Measurements from ENCODE around the gene BAX. TPM values are rescaled to one million over a fixed set of nuclear protein-coding genes. Genes with fewer than 3 reads are reported as not detected.

BAX gene
- total and polyA plus RNA-seq, 9 of the 15 experiments (the other 6 are each of a cell fraction or from before 2014, with no cell fraction given): 3.2 to 95.4 (median 44.5) TPM

DNA sequence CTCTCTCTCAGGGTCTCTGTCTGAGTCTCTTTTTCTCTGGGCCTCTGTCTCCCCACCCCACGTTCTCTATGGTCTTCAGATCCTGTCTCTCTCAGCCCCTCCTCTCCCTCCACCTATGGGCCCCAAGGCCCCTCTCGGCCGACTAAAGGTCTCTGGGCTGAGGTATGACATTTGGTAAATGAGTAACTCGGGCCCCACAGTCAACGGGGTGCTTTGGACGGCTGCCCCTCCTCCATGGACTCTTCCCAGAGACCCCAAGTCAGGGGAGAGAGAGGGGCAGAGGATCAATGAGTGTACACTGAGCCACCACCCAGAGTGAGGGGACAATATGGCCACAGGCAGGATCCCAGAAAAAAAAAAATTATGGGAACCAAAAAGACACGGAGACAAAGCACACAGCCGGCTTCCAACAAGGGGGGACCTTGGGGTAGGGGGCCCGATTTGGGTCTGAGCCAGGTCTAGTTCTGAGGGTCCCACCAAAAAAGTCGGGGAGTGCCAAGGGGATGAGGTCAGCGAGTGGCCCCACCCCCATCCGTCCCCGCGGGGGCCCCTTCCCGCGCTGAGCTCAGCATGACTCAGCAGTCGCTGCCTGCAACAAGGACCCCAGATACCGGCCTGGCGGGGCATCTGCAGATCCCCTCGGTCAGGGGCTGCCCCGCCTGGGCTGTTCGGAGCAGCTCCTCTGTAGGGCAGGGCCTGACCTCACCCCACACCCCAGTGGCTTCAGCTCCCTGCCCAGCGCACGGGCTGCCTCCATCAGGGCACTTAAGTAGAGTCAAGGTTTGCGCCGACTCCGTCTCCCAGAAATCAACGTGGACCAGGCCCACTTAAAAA is 8.9 kb downstream of the BAX start (continued):
- peak in 1 of 2 experiments; percentile 41; a peak in 1 of 4 replicates for TF ChIP-seq TBL1XR1 (IDR thresholded peaks at IDR 0.05; ENCODE audit: low read length in 2 of 2)
- no peak for TF ChIP-seq SMARCB1 (IDR thresholded peaks at IDR 0.05; ENCODE audit: insufficient read length, low read depth)
- TF ChIP-seq GTF2A2 (tag; IDR thresholded peaks at IDR 0.05): 0 out of 2 replicates have a peak, but pooled peaks have one; percentile 42
- TF ChIP-seq NR2C2 (CRISPR knock-in tag; IDR thresholded peaks at IDR 0.05): no peak
- TF ChIP-seq NR2C2 (tag; IDR thresholded peaks at IDR 0.05): peak; percentile 63
- no peak for TF ChIP-seq SLC30A9 (CRISPR knock-in tag; IDR thresholded peaks at IDR 0.05)
- peak; percentile 63; the same call in 1 of the 2 replicates for TF ChIP-seq KDM2B (CRISPR knock-in tag; IDR thresholded peaks at IDR 0.05)
- TF ChIP-seq ETV6 (IDR thresholded peaks at IDR 0.05; ENCODE audit: borderline replicate concordance in 1 of 2, low read depth in 2 of 2, low read length in 1 of 2): no peak
- no peak for TF ChIP-seq ETV6 (CRISPR knock-in tag; IDR thresholded peaks at IDR 0.05; ENCODE audit: borderline replicate concordance)
- peak; percentile 49; the same call in 1 of the 2 replicates for TF ChIP-seq ZNF143 (CRISPR knock-in tag; IDR thresholded peaks at IDR 0.05)
- TF ChIP-seq NCOA4 (IDR thresholded peaks at IDR 0.05; ENCODE audit: partially characterized antibody): peak; percentile 21
- TF ChIP-seq POLR3G (IDR thresholded peaks at IDR 0.05; ENCODE audit: extremely low read depth, insufficient read length, insufficient replicate concordance): no peak
- TF ChIP-seq MEF2D (tag; conservative IDR thresholded peaks at IDR 0.05; ENCODE audit: low read depth): peak; percentile 81
- no peak for TF ChIP-seq EHMT2 (IDR thresholded peaks at IDR 0.05)
- no peak; the same call in 1 of the 2 replicates for TF ChIP-seq MTA2 (IDR thresholded peaks at IDR 0.05; ENCODE audit: low read depth)
- TF ChIP-seq RBM15 (IDR thresholded peaks at IDR 0.05; ENCODE audit: insufficient read depth, low read length): no peak
- TF ChIP-seq DNMT1 (IDR thresholded peaks at IDR 0.05): no peak; the same call in 1 of the 2 replicates
- TF ChIP-seq, protein P1, sequence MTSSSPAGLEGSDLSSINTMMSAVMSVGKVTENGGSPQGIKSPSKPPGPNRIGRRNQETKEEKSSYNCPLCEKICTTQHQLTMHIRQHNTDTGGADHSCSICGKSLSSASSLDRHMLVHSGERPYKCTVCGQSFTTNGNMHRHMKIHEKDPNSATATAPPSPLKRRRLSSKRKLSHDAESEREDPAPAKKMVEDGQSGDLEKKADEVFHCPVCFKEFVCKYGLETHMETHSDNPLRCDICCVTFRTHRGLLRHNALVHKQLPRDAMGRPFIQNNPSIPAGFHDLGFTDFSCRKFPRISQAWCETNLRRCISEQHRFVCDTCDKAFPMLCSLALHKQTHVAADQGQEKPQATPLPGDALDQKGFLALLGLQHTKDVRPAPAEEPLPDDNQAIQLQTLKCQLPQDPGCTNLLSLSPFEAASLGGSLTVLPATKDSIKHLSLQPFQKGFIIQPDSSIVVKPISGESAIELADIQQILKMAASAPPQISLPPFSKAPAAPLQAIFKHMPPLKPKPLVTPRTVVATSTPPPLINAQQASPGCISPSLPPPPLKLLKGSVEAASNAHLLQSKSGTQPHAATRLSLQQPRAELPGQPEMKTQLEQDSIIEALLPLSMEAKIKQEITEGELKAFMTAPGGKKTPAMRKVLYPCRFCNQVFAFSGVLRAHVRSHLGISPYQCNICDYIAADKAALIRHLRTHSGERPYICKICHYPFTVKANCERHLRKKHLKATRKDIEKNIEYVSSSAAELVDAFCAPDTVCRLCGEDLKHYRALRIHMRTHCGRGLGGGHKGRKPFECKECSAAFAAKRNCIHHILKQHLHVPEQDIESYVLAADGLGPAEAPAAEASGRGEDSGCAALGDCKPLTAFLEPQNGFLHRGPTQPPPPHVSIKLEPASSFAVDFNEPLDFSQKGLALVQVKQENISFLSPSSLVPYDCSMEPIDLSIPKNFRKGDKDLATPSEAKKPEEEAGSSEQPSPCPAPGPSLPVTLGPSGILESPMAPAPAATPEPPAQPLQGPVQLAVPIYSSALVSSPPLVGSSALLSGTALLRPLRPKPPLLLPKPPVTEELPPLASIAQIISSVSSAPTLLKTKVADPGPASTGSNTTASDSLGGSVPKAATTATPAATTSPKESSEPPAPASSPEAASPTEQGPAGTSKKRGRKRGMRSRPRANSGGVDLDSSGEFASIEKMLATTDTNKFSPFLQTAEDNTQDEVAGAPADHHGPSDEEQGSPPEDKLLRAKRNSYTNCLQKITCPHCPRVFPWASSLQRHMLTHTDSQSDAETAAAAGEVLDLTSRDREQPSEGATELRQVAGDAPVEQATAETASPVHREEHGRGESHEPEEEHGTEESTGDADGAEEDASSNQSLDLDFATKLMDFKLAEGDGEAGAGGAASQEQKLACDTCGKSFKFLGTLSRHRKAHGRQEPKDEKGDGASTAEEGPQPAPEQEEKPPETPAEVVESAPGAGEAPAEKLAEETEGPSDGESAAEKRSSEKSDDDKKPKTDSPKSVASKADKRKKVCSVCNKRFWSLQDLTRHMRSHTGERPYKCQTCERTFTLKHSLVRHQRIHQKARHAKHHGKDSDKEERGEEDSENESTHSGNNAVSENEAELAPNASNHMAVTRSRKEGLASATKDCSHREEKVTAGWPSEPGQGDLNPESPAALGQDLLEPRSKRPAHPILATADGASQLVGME (CRISPR knock-in tag; IDR thresholded peaks at IDR 0.05): 0 out of 2 replicates have a peak, but pooled peaks have one; percentile 20
- peak; percentile 56; the same call in 1 of the 2 replicates for TF ChIP-seq ZNF134 (CRISPR knock-in tag; conservative IDR thresholded peaks at IDR 0.05)
- no peak for TF ChIP-seq EZH2 (IDR thresholded peaks at IDR 0.05; ENCODE audit: borderline replicate concordance, low read depth, low read length)
- no peak for TF ChIP-seq BMI1 (IDR thresholded peaks at IDR 0.05; ENCODE audit: low read length)
- peak; percentile 70 for TF ChIP-seq ETV1 (tag; conservative IDR thresholded peaks at IDR 0.05; ENCODE audit: low read depth)
- no peak for TF ChIP-seq SETDB1 (IDR thresholded peaks at IDR 0.05; ENCODE audit: low read length)
- peak in 2 of 3 experiments; percentile 52 to 66 for TF ChIP-seq YY1 (IDR thresholded peaks at IDR 0.05; ENCODE audit: borderline replicate concordance in 1 of 3, control insufficient read depth in 1 of 3, extremely low read depth in 1 of 3, insufficient read depth in 3 of 3, insufficient read length in 1 of 3, insufficient replicate concordance in 2 of 3, low read depth in 1 of 3, low read length in 2 of 3)
